Ammon's horn (tissue), 1 donor: ENCODE results near the gene NTN1.

Experiments used
- DNase-seq: peaks from one replicate; pipeline ENCODE4 v3.0.0-alpha.2; 2016; ENCODE audit warnings: low spot score

The NTN1 gene

GRCh38 chr17:9231449-9232154, 210.3 kb downstream of the NTN1 start:
- no peak for DNase-seq

DNA sequence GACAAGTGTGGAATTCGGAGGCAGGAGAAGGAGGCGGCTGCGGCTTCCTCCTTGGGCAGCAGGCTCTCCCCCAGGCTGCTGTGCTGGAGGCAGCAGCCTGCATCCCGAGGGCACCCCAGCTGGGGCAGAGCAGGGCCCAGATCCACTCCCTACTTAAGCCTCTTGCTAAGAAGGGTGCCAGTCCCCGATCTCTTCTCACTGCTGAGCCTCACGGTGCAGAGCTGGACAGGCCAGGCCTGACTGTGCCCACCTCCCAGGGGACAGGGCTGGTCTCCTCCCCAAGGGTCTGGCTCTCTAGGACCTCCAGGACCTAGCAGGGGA, 210.8 kb downstream of the NTN1 start:
- no peak for DNase-seq

GRCh38 chr17:9232591-9233270, 211.4 kb downstream of the NTN1 start:
- DNase-seq, result no peak

DNA sequence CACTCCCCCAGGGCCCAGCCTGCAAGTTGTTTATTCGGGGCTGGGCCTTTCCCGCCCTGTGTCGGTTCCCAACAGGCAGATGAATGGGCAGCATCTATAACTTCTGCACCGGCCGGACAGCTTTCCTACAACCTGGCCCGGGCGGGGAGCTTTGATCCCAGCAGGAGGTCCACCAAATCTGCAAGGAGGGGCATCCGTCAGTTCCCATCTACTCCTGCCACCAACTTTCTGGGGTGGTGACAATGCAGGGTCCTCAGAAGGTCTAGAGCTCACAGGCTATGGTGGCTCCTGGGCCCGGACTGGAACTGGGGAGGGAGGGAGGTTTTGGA, 211.9 kb downstream of the NTN1 start:
- no peak for DNase-seq

DNA sequence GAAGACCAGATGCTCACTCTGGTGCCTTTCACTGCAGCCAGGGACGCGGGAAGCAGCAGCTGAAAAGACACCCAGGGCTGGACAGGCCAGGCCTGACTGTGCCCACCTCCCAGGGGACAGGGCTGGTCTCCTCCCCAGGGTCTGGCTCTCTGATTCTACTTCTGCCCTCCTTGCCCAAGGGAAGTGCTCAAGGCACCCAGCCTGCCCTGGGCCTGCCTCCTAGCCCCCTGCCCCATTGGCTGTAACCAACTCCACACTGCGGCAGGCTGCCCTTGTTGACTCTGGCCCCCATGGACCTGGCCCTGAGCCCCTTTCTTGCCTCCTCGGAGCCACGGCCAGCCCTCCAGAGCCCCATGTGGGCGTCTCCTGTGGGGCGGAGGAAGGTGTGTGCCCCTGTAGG, 212.5 kb downstream of the NTN1 start:
- no peak for DNase-seq

DNA sequence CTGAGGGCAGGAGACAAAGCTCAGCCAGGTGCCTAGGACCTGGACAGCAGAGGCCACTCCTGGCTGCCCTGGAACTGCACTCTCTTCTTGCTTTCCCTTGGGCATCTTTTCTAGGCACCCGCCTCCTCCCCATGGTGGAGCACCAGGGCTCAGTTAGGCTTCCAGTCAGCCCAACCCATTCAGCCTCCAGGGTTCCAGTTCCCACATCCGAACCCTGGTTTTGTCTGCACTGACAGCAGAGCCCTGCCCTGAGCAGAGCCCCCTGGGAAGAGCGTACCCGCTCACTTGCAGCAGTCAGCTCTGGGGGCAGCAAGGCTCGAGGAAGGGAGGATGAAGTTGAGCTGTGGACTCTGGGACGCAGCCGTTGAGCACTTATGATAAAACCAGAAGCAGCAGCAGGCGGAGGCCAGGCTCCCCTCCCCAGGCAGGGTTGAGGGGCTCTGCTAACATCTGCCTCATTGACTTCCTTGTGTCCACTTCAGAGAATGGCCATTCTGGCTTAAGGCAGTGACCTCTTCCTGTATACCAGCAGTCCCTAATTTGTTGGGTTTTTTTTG, 213.2 kb downstream of the NTN1 start:
- no peak for DNase-seq

DNA sequence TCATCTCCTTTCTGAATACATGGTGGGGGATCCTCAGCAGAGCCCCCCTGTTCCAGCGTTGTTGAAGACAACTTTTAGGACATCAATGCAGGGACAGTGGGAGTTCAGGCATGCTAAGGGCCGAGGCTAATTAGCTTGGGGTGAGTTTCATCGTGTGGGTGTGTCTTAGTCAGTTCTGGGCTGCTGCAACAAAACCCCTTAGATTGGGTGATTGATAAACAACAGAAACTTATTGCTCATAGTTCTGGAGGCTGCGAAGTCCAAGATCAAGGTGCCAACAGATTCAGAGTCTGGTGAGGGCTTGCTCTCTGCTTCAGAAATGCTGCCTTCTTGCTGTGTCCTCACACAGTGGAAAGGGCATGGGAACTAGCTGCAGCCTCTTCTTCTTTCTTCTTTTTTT, 214.0 kb downstream of the NTN1 start:
- no peak for DNase-seq

DNA sequence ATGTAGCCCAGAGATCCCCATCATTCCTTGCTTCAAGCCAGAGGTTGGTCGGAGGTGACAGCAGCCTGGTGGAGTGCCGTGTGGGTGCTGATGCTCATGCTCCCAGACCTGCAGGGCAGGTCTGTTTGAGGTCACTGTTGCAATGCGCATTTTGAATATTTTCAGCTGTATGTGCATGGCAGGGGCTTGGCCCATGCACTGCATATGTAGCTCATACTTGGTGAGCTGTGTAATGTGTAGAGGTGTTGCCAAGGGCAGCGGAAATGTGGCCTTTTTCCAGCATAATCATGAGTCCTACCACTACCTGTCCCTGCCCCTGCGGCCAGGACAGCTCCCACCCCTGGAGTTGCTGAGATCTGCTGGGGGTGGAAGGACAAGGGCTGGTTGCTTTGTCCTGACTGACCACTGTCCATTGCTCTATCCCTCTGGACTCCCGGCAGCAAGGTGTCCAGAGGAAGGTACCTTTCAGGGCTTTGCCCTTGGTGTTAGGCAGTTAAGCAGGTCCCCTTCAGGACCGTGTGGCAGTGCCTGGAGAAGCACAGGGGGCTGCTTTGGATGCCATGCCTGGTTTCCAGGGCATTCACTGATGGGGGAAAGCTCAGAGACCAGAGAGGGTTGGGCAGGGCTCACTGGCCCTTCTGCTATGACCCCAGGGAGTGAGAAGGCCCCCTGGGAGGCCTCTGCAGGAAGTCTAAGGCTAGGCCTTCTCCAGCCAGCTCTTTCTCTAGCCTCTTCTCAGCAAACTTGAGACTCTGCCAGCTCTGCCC, 215.2 kb downstream of the NTN1 start:
- DNase-seq, result no peak

GRCh38 chr17:9237053-9237410, 215.7 kb downstream of the NTN1 start:
- no peak for DNase-seq

GRCh38 chr17:9237661-9238301, 216.5 kb downstream of the NTN1 start:
- peak; percentile 31 for DNase-seq

DNA sequence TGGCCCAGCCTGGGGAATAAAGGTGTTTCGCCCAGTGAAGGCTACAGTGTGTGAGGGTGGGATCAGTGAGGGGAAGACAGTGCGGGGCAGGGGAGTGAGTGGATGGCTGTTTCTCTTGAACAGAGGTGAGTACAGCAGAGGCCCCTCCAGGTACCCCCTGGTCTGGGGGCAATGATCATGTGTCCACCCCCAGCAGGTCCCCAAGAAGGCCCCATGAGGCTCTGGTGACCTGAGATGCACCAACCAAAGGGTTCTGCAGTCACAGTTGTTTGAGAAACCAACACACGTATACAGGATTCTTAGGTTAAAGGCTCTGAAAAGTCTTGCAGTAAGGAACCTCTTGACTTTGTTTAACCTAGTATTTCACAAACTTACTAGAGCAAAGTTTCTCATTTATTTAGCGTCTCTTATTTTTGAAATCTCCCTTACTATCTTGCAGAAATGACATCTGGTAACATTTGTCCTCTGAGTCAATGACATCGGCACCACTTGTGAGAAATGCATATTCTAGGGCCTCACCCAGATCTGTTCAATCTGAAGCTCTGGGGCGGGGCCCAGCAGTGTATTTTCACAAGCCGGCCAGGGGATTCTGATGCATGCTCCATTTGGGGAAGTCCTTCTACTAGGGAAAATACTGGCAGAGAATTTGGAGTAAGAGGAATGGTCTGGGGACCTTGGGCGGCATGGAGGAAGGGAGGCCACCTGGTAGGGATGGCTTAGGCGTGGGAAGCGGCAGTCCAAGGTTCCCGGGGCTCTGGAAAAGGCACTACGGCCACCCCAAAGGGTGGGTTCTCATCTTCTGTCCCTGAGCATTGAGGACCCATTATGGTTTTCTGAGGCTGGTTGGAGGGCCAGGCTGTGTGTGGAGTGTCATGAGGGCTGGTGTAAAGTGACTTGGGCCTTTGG, 217.3 kb downstream of the NTN1 start:
- no peak for DNase-seq

GRCh38 chr17:9239246-9239792, 218.0 kb downstream of the NTN1 start:
- no peak for DNase-seq

GRCh38 chr17:9239793-9240658, 218.7 kb downstream of the NTN1 start:
- DNase-seq, result peak; percentile 72

DNA sequence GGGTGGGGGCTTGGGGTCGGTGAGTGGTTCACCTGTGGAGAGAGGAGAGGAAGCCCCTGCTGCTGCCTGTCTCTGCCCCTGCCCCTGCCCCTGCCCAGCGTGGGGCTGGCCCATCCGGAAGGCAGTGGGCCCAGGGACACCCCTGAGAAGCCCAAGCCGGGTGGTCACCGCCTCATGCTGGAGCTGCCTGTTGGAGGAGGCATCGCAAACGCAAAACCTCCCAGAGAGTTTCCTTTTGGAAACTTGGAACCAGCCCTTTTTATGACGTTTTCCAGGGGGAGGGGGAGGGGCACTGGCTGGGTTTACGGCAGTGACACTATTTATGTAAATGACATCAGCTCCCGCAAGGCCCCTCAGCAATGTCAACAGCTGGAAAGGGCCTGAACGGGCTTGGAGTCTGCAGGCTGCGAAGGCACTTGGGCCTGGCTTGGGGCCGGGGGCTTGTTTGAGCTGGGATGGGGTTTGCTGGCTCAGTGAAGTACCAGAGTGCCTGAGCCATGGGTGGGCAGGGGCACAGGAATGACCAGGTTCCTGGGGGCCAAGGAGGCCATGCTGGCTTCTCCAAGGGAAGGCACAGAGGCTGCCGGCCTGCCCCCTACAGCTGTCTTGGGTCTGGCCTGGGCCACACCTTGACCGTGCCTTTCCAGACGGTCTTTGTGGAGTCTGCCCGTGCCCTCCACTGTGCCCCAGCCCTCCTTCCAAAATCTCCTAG, 219.5 kb downstream of the NTN1 start:
- peak; percentile 45 for DNase-seq

DNA sequence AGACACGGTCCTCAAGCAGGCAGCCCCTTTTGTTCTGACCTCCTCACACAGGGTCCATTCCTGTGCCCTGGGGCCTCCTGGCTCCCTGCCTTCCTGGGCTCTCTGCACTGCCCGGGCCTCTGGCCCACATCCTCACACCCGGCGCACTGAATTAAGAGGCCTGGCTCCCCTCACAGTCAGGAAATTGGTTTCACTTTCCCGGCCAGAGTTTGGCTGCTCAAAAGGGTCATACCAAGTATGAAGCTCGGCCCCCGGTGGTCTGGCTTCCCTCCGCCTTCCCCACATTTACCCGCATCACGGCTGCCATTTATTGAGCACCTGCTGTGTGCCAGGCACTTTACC, 220.0 kb downstream of the NTN1 start:
- peak; percentile 81 for DNase-seq

GRCh38 chr17:9241774-9242496, 220.6 kb downstream of the NTN1 start:
- no peak for DNase-seq

- DNase-seq, result no peak
Measured at GRCh38 chr17:9242497-9242881, 221.2 kb downstream of the NTN1 start.

DNA sequence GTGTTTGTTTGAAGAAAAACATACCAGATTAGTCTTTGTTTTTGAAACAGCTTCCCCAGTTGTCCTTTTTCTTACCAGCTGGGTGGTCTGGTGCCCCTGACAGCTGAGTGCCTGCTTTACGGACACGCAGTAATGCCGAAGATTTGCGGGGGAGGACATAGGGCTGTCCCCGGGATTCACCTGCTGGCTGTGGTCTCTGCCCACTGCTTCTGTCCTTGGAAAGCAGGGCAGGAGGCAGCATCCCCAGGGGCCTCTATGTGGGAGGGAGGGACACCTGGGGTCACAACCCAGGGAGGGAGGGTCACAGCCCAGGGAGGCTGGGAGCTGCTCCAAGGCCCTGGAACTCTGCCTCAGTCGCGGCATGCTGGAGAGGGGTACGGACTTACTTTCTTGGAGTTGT, 221.7 kb downstream of the NTN1 start:
- no peak for DNase-seq
